ENCODE results near the gene CPS1. TPM values are rescaled to one million over a fixed set of nuclear protein-coding genes. Genes with fewer than 3 reads are reported as not detected.

The CPS1 gene
- total and polyA plus RNA-seq, 2 of the 8 experiments (the other 6 are each of a cell fraction or from before 2014, with no cell fraction given), result 7.9 to 15.7 TPM

DNA sequence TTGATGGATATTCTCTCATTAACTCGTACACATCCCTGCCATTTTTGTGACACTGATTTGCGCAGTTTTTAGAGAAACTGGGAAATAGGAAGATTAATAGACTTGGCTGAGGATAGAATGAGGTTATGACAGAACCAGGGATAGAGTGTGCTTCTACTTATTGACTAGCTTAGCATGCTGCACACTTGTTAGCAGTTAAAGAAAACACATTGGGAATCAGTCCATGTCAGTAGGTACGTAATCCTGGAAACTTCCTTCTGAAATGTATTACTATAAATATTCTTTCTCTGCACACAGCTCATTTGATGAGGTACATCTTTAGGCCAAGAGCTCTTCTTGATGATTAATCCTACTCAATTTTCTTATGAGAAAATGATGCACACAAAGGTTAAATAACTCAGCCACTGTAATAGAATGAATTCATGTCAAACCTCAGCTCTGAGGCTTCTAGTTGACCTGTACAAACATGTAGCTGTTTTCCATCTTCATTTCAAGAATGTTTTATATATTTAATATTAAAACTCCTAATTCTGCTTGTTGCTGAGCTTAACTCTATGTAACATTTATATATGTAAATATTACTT, 12.3 kb upstream of the CPS1 start:
- Histone ChIP-seq H3K79me2 (ENCODE audit: control insufficient read depth in 1 of 2, insufficient read depth in 2 of 2, low read length in 2 of 2) (no peaks in the 10 kb centered on the region), H3K9ac (replicated peaks in 1 of 4; ENCODE audit: extremely low read depth in 1 of 4, low read depth in 3 of 4, low read length in 3 of 4) (no peak overlapping the region), H3K4me3 (ENCODE audit: extremely low read depth in 1 of 4, insufficient read depth in 2 of 4, low read depth in 3 of 4, low read length in 4 of 4) (no peak overlapping the region), H2AK5ac (ENCODE audit: low read depth, low read length) (no peak overlapping the region), H3K23ac (ENCODE audit: insufficient read length) (no peak overlapping the region), H2BK120ac (replicated peaks; ENCODE audit: low read depth, low read length) (no peak overlapping the region), H3K4ac (replicated peaks; ENCODE audit: insufficient read length, low read depth, low read length) (no peak overlapping the region), H3K23me2 (ENCODE audit: low read depth, low read length) (no peaks in the 10 kb centered on the region), H2BK12ac (ENCODE audit: low read depth, low read length) (no peak overlapping the region), H4K5ac (ENCODE audit: insufficient read length, low read depth, low read length) (no peak overlapping the region), H3K4me2 (ENCODE audit: insufficient read depth in 1 of 2, low read depth in 2 of 2, low read length in 2 of 2) (no peak overlapping the region), H4K20me1 (replicated peaks in 1 of 2; ENCODE audit: control insufficient read depth in 1 of 2, insufficient read depth in 2 of 2, low read length in 2 of 2) (no peaks in the 10 kb centered on the region), H2BK5ac (ENCODE audit: low read depth, low read length) (no peak overlapping the region), H3K9me3 (ENCODE audit: insufficient read depth in 2 of 2, low read depth in 1 of 2, low read length in 1 of 2) (no peaks in the 10 kb centered on the region), H2BK20ac (ENCODE audit: low read length) (no peak overlapping the region), H4K8ac (ENCODE audit: extremely low read depth, insufficient read depth, low read length) (no peak overlapping the region), H3K18ac (ENCODE audit: extremely low read depth, low read length) (no peak overlapping the region), H3K56ac (replicated peaks; ENCODE audit: insufficient read length, low read depth, low read length) (no peak overlapping the region), H4K91ac (replicated peaks; ENCODE audit: insufficient read length, low read length) (no peak overlapping the region), H3K4me1 (replicated peaks in 1 of 4; ENCODE audit: control insufficient read depth in 3 of 4, insufficient read depth in 4 of 4, low read length in 3 of 4) (peaks cover 0 to 5% (median 4%) of the 10 kb centered on the region in 4 experiments; a peak in 4 of 7 replicates), H3K14ac (ENCODE audit: insufficient read length) (no peak overlapping the region), H3K27me3 (replicated peaks in 1 of 4; ENCODE audit: control insufficient read depth in 3 of 4, extremely low read depth in 1 of 4, insufficient read depth in 3 of 4, low read length in 3 of 4) (no peaks in the 10 kb centered on the region), H2AFZ (ENCODE audit: low read length) (no peak overlapping the region), H3K27ac (ENCODE audit: low read depth, low read length) (no peak overlapping the region), H3K79me1 (ENCODE audit: low read depth, low read length) (no peaks in the 10 kb centered on the region), H3K36me3 (ENCODE audit: control insufficient read depth in 2 of 4, insufficient read depth in 4 of 4, low read length in 3 of 4) (no peaks in the 10 kb centered on the region), H2BK15ac (ENCODE audit: low read length) (no peak overlapping the region)
- WGBS, 2 experiments (ENCODE audit: extremely low coverage in 1 of 2, insufficient coverage in 1 of 2, insufficient read length in 1 of 2, insufficient replicate concordance in 2 of 2, low coverage in 1 of 2, low lambda C conversion rate in 2 of 2, missing lambda C conversion rate in 1 of 2), result 89% methylated on average over 3 of the region's 3 CpGs; no CpG with 5 or more reads in 1 of the 2 experiments
- ChIA-PET CTCF (ENCODE audit: partially characterized antibody) (interaction anchor here (1.3 to 1.4 kb wide), 2 partner anchors 13 to 41 kb away, joined by 4 read pairs; no protein-coding TSS in a partner anchor), POLR2A (ENCODE audit: partially characterized antibody) (interaction anchor here (0.7 kb wide), 1 partner anchor 9 kb away, joined by 3 read pairs; no protein-coding TSS in a partner anchor)
- DNase-seq (ENCODE audit: low read depth in 1 of 2, low spot score in 2 of 2), result no peak
- no peak for FAIRE-seq
- TF ChIP-seq NRF1 (IDR thresholded peaks at IDR 0.05; ENCODE audit: low read depth, low read length) (no peak), TAF7 (optimal IDR thresholded peaks at IDR 0.05; ENCODE audit: borderline replicate concordance, low read depth, low read length) (no peak), RNF2 (IDR thresholded peaks at IDR 0.05; ENCODE audit: borderline replicate concordance, low read depth, low read length, missing control alignments, poor library complexity, severe bottlenecking) (no peak), CBX8 (IDR thresholded peaks at IDR 0.05; ENCODE audit: borderline replicate concordance, low read depth, low read length) (no peak), POU5F1 (IDR thresholded peaks at IDR 0.05; ENCODE audit: low read depth, low read length) (no peak), SIRT6 (IDR thresholded peaks at IDR 0.05; ENCODE audit: low read length) (no peak), EP300 (IDR thresholded peaks at IDR 0.05; ENCODE audit: borderline replicate concordance in 1 of 2, low read depth in 2 of 2, low read length in 2 of 2) (no peak), YY1 (IDR thresholded peaks at IDR 0.05; ENCODE audit: low read depth, low read length) (no peak), SRF (IDR thresholded peaks at IDR 0.05; ENCODE audit: low read depth, low read length) (no peak), PHF8 (conservative IDR thresholded peaks at IDR 0.05; ENCODE audit: low read depth, low read length) (no peak), EGR1 (IDR thresholded peaks at IDR 0.05; ENCODE audit: borderline replicate concordance, low read depth, low read length) (no peak), MAFK (IDR thresholded peaks at IDR 0.05; ENCODE audit: low read depth, low read length) (no peak)
- TF ChIP-seq, protein P1, sequence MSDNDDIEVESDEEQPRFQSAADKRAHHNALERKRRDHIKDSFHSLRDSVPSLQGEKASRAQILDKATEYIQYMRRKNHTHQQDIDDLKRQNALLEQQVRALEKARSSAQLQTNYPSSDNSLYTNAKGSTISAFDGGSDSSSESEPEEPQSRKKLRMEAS (IDR thresholded peaks at IDR 0.05), result no peak
